ENCODE data around the gene CALD1. TPM values are rescaled to one million over a fixed set of nuclear protein-coding genes. Genes with fewer than 3 reads are reported as not detected.

The CALD1 gene
- total RNA-seq, 2 donors from 2014 or later, result 307 to 314 TPM

DNA sequence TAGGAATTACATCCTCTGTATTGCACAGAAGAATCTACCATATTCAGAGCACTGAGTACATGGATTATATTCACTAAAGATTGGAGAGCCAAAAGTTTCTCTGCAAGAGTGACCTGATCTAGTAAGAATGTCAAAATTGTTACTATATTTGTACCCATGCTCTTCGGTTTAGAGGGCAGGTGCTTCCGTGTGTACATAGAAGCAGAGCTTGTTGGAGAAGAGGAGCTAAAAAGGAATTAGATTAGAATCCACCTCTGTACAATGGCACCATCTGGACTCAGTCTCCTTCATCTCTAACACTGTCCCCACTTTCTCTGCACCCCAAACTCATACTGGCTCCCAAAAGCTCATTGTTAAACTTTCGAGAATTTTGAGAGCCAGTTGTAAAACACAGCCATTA is 8.3 kb downstream of the CALD1 start:
- Histone ChIP-seq H3K27ac (peak overlapping the region in 1 of 2 donors; percentile 5), H3K4me3 (no peak overlapping the region), H3K36me3 (no peaks in the 10 kb centered on the region), H3K4me1 (replicated peaks) (peaks cover 2% of the 10 kb centered on the region), H3K9me3 (no peaks in the 10 kb centered on the region), H3K27me3 (replicated peaks; ENCODE audit: insufficient read depth) (no peaks in the 10 kb centered on the region)
- intact Hi-C loops (cut with DNase I), result loop anchor here (10.0 kb wide), 1 partner anchor 97 kb away; no protein-coding TSS in a partner anchor
- WGBS, result 70% methylated on average over 3 of the region's 3 CpGs
- no peak for DNase-seq (ENCODE audit: low spot score)
- TF ChIP-seq, protein P1, sequence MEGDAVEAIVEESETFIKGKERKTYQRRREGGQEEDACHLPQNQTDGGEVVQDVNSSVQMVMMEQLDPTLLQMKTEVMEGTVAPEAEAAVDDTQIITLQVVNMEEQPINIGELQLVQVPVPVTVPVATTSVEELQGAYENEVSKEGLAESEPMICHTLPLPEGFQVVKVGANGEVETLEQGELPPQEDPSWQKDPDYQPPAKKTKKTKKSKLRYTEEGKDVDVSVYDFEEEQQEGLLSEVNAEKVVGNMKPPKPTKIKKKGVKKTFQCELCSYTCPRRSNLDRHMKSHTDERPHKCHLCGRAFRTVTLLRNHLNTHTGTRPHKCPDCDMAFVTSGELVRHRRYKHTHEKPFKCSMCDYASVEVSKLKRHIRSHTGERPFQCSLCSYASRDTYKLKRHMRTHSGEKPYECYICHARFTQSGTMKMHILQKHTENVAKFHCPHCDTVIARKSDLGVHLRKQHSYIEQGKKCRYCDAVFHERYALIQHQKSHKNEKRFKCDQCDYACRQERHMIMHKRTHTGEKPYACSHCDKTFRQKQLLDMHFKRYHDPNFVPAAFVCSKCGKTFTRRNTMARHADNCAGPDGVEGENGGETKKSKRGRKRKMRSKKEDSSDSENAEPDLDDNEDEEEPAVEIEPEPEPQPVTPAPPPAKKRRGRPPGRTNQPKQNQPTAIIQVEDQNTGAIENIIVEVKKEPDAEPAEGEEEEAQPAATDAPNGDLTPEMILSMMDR (IDR thresholded peaks at IDR 0.05), result no peak
- TF ChIP-seq POLR2AphosphoS5 (IDR thresholded peaks at IDR 0.05), result no peak
- TF ChIP-seq POLR2A (IDR thresholded peaks at IDR 0.05), result no peak

DNA sequence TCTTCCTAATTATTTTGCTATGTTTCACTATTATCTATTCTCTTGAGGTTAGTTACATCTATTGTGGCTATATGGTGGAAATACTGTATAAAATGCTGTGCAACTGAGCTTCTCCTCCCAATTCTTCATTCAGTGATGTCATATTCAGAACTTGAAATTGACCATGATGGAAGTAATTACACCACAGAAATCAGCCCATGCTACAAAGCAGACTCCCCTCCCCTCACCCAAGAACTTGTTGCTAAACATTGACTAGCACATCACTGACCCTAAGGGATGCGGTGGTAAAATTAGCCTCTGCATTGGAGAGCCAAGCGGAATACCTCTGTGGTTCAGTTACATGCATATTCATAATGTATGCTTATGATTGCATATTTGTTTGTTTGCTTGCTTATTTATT is 8.8 kb downstream of the CALD1 start:
- 92% methylated on average over 2 of the region's 2 CpGs for WGBS
- Histone ChIP-seq H3K27me3 (replicated peaks; ENCODE audit: insufficient read depth) (no peaks in the 10 kb centered on the region), H3K36me3 (no peaks in the 10 kb centered on the region), H3K27ac (no peak overlapping the region), H3K9me3 (no peaks in the 10 kb centered on the region), H3K4me1 (replicated peaks) (peaks cover 2% of the 10 kb centered on the region), H3K4me3 (no peak overlapping the region)
- no peak for DNase-seq (ENCODE audit: low spot score)
- intact Hi-C loops (cut with DNase I), result loop anchor here (10.0 kb wide), 1 partner anchor 97 kb away; no protein-coding TSS in a partner anchor
- no peak for TF ChIP-seq POLR2AphosphoS5 (IDR thresholded peaks at IDR 0.05)
- TF ChIP-seq, protein P1 (IDR thresholded peaks at IDR 0.05), result no peak
- no peak for TF ChIP-seq POLR2A (IDR thresholded peaks at IDR 0.05)

DNA sequence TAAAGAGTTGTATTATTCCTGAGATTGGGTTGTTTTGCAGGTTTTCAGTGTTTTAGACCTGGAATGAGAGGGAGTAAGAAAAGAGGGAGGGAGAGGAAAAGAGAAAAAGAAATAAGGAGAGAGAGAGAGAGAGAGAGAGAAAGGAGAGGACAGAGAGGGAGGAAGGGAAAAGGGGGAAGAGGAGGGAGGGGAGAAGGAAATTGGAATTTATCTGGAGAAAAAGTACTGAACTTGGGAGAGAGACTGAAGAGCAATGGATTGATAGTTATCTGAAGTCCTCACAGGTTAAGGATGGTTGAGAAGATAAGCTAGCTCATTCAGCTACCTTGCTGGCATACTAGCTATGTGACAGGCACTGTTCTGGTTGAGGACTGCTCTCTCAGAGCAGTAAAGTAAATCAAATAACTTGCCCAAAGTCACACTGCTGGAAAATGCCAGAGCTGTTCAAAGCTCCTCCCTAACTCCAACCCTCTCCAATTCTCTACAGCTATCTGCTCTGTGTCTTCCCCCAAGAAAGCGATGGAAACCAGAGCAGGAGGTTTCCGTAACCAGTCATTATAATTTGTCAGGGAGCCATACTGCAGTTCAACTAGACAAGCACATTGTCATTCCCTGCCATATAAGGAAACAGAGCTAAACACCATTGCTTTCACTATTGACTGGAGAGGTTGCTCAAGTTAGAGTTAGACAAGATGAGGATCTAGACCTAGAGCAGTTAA is 10.7 kb downstream of the CALD1 start:
- no peak for DNase-seq (ENCODE audit: low spot score)
- intact Hi-C loops (cut with DNase I), result loop anchor here (10.0 kb wide), 1 partner anchor 95 kb away; no protein-coding TSS in a partner anchor

DNA sequence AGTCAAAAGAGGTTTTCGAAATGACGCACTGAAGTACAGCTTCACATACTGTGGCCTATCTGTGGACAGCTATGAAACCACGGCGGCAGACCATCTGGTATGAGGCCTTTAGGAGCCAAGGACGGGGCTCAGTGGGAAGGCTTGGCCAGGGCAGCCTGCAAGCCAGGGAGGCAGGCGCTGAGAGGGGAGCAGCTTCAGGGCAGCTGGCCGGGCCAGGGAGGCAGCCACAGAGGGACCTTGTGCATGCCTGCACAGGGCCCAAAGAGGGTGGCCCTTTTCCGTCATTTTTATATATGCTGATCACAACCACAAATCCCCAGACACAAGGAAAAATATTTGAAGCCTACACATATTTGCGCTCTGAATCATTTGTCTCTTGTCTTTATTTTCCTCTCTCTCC is 13.5 kb downstream of the CALD1 start:
- Histone ChIP-seq H3K4me3 (no peak overlapping the region), H3K36me3 (no peaks in the 10 kb centered on the region), H3K27me3 (replicated peaks; ENCODE audit: insufficient read depth) (no peaks in the 10 kb centered on the region), H3K27ac (no peak overlapping the region), H3K9me3 (no peaks in the 10 kb centered on the region), H3K4me1 (replicated peaks) (no peaks in the 10 kb centered on the region)
- TF ChIP-seq, protein P1 (IDR thresholded peaks at IDR 0.05), result no peak
- no peak for TF ChIP-seq POLR2A (IDR thresholded peaks at IDR 0.05)
- no peak for TF ChIP-seq POLR2AphosphoS5 (IDR thresholded peaks at IDR 0.05)
- intact Hi-C loops (cut with DNase I), result no loop called here
- WGBS, result 83% methylated on average over 9 of the region's 9 CpGs
- DNase-seq (ENCODE audit: low spot score), result no peak

More for the DNA sequence above, 10.7 kb downstream of the CALD1 start:
- 58% methylated on average over 2 of the region's 2 CpGs for WGBS
- no peak overlapping the region for H3K4me3 ChIP-seq
- peak overlapping the region; percentile 55 to 64 for H3K27ac ChIP-seq
- TF ChIP-seq POLR2AphosphoS5 (IDR thresholded peaks at IDR 0.05), result peak; percentile 26
- TF ChIP-seq, protein P1 (IDR thresholded peaks at IDR 0.05), result no peak
- H3K27me3 ChIP-seq (replicated peaks; ENCODE audit: insufficient read depth), result no peaks in the 10 kb centered on the region
- H3K4me1 ChIP-seq (replicated peaks), result peaks cover 2% of the 10 kb centered on the region
- H3K9me3 ChIP-seq, result no peaks in the 10 kb centered on the region
- H3K36me3 ChIP-seq, result no peaks in the 10 kb centered on the region

DNA sequence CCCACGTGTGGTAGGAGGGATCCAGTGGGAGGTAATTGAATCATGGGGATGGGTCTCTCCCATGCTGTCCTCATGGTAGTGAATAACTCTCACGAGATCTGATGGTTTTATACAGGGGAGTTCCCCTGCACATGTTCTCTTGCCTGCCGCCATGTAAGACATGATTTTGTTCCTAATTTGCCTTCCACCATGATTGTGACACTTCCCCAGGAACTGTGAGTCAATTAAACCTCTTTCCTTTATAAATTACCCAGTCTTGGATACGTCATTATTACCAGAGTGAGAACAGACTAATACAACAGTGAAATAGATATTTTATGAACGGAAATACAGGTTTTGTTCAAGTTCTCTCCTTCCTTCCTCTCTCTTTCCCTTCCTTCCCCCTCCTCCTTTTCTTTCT is 15.8 kb downstream of the CALD1 start:
- no peak for DNase-seq (ENCODE audit: low spot score)
- TF ChIP-seq, protein P1 (IDR thresholded peaks at IDR 0.05), result no peak
- TF ChIP-seq POLR2AphosphoS5 (IDR thresholded peaks at IDR 0.05), result no peak
- TF ChIP-seq POLR2A (IDR thresholded peaks at IDR 0.05), result no peak
- Histone ChIP-seq H3K4me1 (replicated peaks) (no peaks in the 10 kb centered on the region), H3K27ac (no peak overlapping the region), H3K9me3 (no peaks in the 10 kb centered on the region), H3K36me3 (no peaks in the 10 kb centered on the region), H3K4me3 (no peak overlapping the region), H3K27me3 (replicated peaks; ENCODE audit: insufficient read depth) (no peaks in the 10 kb centered on the region)
- 91% methylated on average over 5 of the region's 5 CpGs for WGBS
- intact Hi-C loops (cut with DNase I), result no loop called here

Data from prostate gland (tissue), 2 donors.